Activated CD4-positive, alpha-beta T cell treated with anti-CD3 and anti-CD28 coated beads for 36 hours (primary cell): ENCODE data around the gene COL9A1. TPM values are rescaled to one million over a fixed set of nuclear protein-coding genes. Genes with fewer than 3 reads are reported as not detected.

ENCODE experiments used
- ATAC-seq: fragments of 200-7000 bp; cut with Tn5 transposase; one replicate; pipeline ENCODE4 v1.10.0; 2021; ENCODE audit warnings: mild to moderate bottlenecking, moderate library complexity
- CTCF ChIA-PET: fragments of 350-600 bp; sonication (Branson Sonifier 250); formaldehyde crosslinking; loops from one replicate; lab custom pipeline; 2021; ENCODE audit warnings: antibody characterized with exemption; lab: Charles Lee
- POLR2A ChIA-PET: fragments of 350-600 bp; sonication (Branson Sonifier 250); formaldehyde crosslinking; loops from one replicate; lab custom pipeline; 2021; ENCODE audit warnings: antibody characterized with exemption, inconsistent platforms; lab: Charles Lee
- DNase-seq: peaks from one replicate; pipeline ENCODE4 v3.0.0-alpha.2; 2020
- H3K27ac Mint-ChIP-seq: one replicate; pipeline ENCODE4 v1.8.0; 2021; ENCODE audit warnings: mixed read lengths
- H3K27me3 Mint-ChIP-seq: one replicate; pipeline ENCODE4 v1.8.0; 2021; ENCODE audit warnings: mixed read lengths
- H3K36me3 Mint-ChIP-seq: one replicate; pipeline ENCODE4 v1.8.0; 2021; ENCODE audit warnings: low read depth, mixed read lengths
- H3K4me1 Mint-ChIP-seq: one replicate; pipeline ENCODE4 v1.8.0; 2021; ENCODE audit warnings: mixed read lengths
- H3K4me3 Mint-ChIP-seq: one replicate; pipeline ENCODE4 v1.8.0; 2021; ENCODE audit warnings: mild to moderate bottlenecking, moderate library complexity, mixed read lengths
- H3K9me3 Mint-ChIP-seq: one replicate; pipeline ENCODE4 v1.8.0; 2021; ENCODE audit warnings: low read depth, mixed read lengths
- intact Hi-C, 2 experiments: fragments of 100-400 bp; cut with DNase I in 1 of 2; cut with micrococcal nuclease in 1 of 2; formaldehyde crosslinking; loops; one replicate each; pipeline versions ENCODE4 v1.14.2 to v1.15.1; 2022 to 2024; cut with DNase I, micrococcal nuclease
- total RNA-seq, 2 experiments: library from RNA; stranded (reverse); gene quantifications; one replicate each; pipeline ENCODE4 v1.2.3, GENCODE V29; 2021

The COL9A1 gene
- total RNA-seq, 2 experiments from 2014 or later: not detected

DNA sequence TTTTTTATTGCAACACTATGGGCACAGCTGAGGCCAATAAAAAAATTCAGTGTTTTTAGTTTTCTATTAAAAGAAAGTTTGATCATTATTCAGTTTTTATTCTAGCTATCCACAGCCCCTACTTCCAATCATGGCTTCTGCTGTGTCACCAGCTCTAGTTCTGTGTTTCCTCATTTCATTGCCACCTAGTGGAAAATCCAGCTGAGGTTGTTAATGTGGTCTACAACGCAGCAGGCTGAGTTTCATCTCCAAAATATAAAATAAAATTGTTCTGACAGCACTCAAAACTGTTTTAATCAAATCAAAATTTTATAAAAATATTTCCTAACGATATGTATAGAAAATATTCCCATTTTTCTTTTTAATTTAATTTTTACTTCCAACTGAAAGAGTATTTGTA is 13.6 kb downstream of the COL9A1 start:
- intact Hi-C loops: no loop called here
- H3K4me1 Mint-ChIP-seq: no peaks in the 10 kb centered on the region
- ChIA-PET CTCF (interaction anchor here (0.7 to 1.2 kb wide), 2 partner anchors 21 to 124 kb away, joined by 3 to 4 read pairs; partner anchors contain the start of gene FAM135A), POLR2A (no interaction called here)
- DNase-seq: no peak
- no peak for ATAC-seq
- no peaks in the 10 kb centered on the region for H3K36me3 Mint-ChIP-seq
- no peak overlapping the region for H3K4me3 Mint-ChIP-seq
- H3K27ac Mint-ChIP-seq: no peak overlapping the region
- H3K27me3 Mint-ChIP-seq: peaks cover 16% of the 10 kb centered on the region
- no peaks in the 10 kb centered on the region for H3K9me3 Mint-ChIP-seq

DNA sequence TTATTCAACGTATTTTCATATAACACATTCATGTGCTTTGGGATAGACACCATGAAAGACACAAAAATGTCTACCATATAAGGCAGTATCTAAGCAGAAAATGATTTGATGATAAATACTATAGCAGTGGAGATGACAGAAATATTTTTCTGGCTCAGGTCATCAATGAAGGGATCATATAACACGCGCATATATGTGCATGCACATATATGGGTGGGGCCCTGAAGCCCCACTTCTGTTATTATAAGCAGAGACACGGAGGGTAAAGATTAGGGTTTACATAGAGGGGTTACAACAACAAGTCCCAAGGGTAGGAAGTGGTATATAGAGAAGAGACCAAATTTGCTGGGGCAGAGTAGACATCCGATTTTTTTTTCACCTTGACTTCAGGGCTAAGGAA is 16.0 kb downstream of the COL9A1 start:
- CTCF ChIA-PET: no interaction called here
- no peaks in the 10 kb centered on the region for H3K9me3 Mint-ChIP-seq
- no peaks in the 10 kb centered on the region for H3K4me1 Mint-ChIP-seq

DNA sequence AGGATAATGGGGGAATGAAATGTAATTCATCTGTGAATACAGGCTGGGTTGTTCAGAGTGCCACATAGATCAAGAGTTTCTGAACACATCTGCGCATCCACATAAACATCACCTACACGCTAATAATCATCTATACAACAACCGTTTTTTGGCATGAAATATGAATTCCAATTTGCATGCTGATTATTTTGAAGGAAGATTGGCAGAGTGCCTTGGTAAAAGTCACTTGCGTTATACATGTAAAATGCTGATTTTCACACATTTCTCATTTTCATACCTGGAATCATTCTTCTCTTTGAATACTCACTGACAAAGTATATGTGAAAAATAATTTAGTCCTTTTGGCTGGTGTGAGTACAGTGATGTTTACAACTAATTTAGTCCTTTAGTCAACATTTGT is 17.7 kb downstream of the COL9A1 start:
- intact Hi-C loops: no loop called here
- peaks cover 29% of the 10 kb centered on the region for H3K27me3 Mint-ChIP-seq
- DNase-seq: no peak
- no peak overlapping the region for H3K4me3 Mint-ChIP-seq
- H3K9me3 Mint-ChIP-seq: no peaks in the 10 kb centered on the region
- H3K36me3 Mint-ChIP-seq: no peaks in the 10 kb centered on the region
- ChIA-PET CTCF (no interaction called here), POLR2A (no interaction called here)
- no peaks in the 10 kb centered on the region for H3K4me1 Mint-ChIP-seq
- no peak overlapping the region for H3K27ac Mint-ChIP-seq
- no peak for ATAC-seq

More for the DNA sequence above, 16.0 kb downstream of the COL9A1 start:
- POLR2A ChIA-PET: no interaction called here
- no peak overlapping the region for H3K27ac Mint-ChIP-seq
- intact Hi-C loops: no loop called here
- ATAC-seq (no peak), DNase-seq (no peak)
- no peak overlapping the region for H3K4me3 Mint-ChIP-seq
- H3K36me3 Mint-ChIP-seq: no peaks in the 10 kb centered on the region
- peaks cover 23% of the 10 kb centered on the region for H3K27me3 Mint-ChIP-seq

DNA sequence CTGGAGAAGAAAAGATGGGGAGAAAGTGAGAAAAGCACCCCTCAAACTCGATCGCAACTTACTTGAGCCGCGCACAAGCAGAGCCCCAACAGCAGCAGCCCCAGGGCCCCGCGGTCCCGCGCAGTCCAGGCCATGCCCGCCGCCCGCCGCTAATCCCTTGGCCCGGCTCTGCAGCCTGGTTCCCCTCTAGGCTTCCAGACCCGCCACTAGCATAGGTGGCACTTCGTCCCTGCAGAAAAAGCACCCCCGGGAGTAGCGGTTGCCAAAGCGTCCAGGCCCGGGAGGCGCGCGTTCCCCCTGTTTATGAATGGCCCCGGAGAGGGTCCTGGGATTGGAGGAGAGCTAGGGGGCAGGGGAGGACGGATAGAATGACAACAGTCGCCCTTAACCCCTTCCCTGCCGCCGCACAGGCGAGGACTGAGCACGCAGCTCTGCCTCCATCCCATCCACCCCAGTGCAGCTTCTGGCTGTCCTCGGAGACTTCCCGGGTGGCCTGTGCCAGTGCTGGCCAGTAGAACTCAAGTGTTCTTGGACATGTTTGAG is 19.9 kb downstream of the COL9A1 start:
- CTCF ChIA-PET: interaction anchor here (0.7 kb wide), 1 partner anchor 41 kb away, joined by 3 read pairs; no protein-coding TSS in a partner anchor
- no peak overlapping the region for H3K27ac Mint-ChIP-seq
- intact Hi-C loops: no loop called here
- no peaks in the 10 kb centered on the region for H3K36me3 Mint-ChIP-seq
- H3K4me3 Mint-ChIP-seq: no peak overlapping the region
- DNase-seq (no peak), ATAC-seq (no peak)
- no peaks in the 10 kb centered on the region for H3K9me3 Mint-ChIP-seq
- H3K27me3 Mint-ChIP-seq: peaks cover 36% of the 10 kb centered on the region
- POLR2A ChIA-PET: no interaction called here
- H3K4me1 Mint-ChIP-seq: no peaks in the 10 kb centered on the region

DNA sequence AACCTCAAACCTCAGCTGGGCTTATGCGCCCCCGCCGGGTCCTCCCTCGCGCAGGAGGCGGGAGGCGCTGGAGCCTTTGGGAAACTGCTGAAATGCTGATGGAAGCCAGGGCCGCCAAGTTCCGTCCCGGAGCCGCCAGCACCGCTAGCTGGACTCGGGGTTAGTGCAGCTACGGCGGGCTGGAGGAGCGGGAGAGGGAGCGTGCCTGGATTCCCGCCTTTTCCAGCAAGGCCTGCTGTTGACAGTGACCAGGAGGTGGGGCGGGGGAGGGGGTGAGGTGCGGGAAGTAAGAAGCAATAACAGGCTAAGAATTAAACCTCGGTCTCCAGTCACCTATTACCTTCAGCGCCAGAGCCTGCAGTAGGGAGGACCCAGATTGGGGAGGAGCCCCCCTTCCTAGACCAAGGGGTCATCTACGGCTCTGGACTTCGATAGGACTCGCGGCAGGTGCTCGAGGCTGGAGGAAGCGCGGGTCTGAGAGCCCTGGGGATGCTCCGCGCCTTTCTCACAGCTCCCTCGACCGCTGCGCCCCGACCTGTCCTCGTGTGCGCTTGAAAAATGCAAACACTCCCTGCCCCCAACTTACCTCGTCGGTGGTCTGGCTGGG is 20.5 kb downstream of the COL9A1 start:
- H3K27ac Mint-ChIP-seq: no peak overlapping the region
- CTCF ChIA-PET: no interaction called here

DNA sequence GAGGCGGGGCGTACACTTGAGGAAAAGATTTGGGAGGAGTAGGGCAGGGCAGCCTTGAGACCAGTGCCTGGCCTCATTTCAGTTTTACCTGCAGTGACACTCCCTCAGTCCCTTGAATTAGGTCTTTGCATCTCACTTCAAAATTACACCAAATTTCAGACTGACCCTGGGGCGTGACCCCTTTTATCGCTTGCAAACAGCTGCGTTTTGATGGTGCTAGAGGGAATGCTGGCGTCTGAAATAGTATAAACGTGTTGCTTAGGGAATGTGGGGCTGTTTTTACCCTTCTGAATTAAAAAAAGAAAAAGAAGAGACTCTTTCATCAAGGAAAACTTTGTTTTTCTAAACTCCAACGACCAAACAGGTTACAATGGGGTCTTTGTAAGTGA is 21.0 kb downstream of the COL9A1 start:
- Mint-ChIP-seq H3K27me3 (peaks cover 36% of the 10 kb centered on the region), H3K27ac (no peak overlapping the region), H3K4me3 (no peak overlapping the region), H3K4me1 (no peaks in the 10 kb centered on the region), H3K9me3 (no peaks in the 10 kb centered on the region), H3K36me3 (no peaks in the 10 kb centered on the region)
- POLR2A ChIA-PET: interaction anchor here (0.5 kb wide), 1 partner anchor 35 kb away, joined by 3 read pairs; no protein-coding TSS in a partner anchor
- CTCF ChIA-PET: no interaction called here
- DNase-seq (no peak), ATAC-seq (no peak)
- intact Hi-C loops: no loop called here

More for the DNA sequence above, 20.5 kb downstream of the COL9A1 start:
- H3K9me3 Mint-ChIP-seq: no peaks in the 10 kb centered on the region
- H3K4me1 Mint-ChIP-seq: no peaks in the 10 kb centered on the region
- no peaks in the 10 kb centered on the region for H3K36me3 Mint-ChIP-seq
- POLR2A ChIA-PET: interaction anchor here (0.5 kb wide), 1 partner anchor 36 kb away, joined by 3 read pairs; no protein-coding TSS in a partner anchor
- intact Hi-C loops: no loop called here
- ATAC-seq (no peak), DNase-seq (no peak)
- H3K27me3 Mint-ChIP-seq: peaks cover 36% of the 10 kb centered on the region
- H3K4me3 Mint-ChIP-seq: no peak overlapping the region

DNA sequence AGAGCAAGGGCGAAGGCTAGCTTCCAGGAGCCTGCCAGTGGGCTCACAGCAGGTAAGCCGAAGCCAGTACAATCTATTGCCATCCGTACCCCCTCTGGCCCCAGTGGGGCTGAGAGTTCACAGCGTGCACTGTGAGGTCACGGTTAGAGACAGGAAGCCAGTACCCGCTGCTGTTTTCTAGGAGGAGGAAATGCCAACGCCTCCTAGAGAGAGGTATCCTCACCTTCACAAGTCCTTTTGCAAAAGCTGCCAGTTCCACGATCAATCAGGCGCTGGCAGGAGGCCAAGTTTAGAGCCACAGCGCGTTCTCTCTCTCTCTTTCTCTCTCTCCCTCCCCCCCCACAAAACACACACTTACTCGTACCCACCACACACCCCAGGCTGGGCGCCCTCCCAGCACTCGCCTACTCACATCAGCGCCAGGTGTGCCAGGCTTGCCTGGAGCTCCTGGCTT is 22.5 kb downstream of the COL9A1 start:
- POLR2A ChIA-PET: no interaction called here
- ATAC-seq (no peak), DNase-seq (no peak)
- peaks cover 41% of the 10 kb centered on the region for H3K27me3 Mint-ChIP-seq
- no peak overlapping the region for H3K4me3 Mint-ChIP-seq
- intact Hi-C loops: no loop called here
- no peak overlapping the region for H3K27ac Mint-ChIP-seq
- no peaks in the 10 kb centered on the region for H3K4me1 Mint-ChIP-seq
- CTCF ChIA-PET: no interaction called here
- H3K9me3 Mint-ChIP-seq: no peaks in the 10 kb centered on the region
- no peaks in the 10 kb centered on the region for H3K36me3 Mint-ChIP-seq

DNA sequence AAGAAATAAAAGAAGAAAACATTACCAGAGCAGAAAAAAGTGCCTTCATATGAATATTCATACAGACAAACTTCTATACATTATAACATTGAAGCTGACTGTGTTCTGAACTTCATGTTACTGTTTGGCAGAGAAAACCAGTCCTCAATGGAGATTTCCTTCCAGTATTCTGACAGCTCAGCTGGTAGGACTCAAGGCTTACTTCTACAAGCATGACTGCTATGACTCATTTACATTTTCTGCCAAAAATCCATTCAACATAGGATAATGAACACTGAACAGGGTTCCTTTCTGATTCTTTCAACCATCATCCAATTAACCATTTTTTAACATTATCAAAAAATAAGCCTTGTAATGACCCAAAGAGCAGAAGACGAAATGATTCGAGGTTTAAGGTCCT is 25.4 kb downstream of the COL9A1 start:
- Mint-ChIP-seq H3K36me3 (no peaks in the 10 kb centered on the region), H3K27me3 (peaks cover 27% of the 10 kb centered on the region), H3K9me3 (no peaks in the 10 kb centered on the region), H3K4me1 (no peaks in the 10 kb centered on the region), H3K4me3 (no peak overlapping the region), H3K27ac (no peak overlapping the region)
- intact Hi-C loops: loop anchor here in 1 of 2 experiments (2.0 kb wide), 1 partner anchor 49 kb away; no protein-coding TSS in a partner anchor
- ChIA-PET POLR2A (no interaction called here), CTCF (no interaction called here)
- ATAC-seq (no peak), DNase-seq (no peak)

DNA sequence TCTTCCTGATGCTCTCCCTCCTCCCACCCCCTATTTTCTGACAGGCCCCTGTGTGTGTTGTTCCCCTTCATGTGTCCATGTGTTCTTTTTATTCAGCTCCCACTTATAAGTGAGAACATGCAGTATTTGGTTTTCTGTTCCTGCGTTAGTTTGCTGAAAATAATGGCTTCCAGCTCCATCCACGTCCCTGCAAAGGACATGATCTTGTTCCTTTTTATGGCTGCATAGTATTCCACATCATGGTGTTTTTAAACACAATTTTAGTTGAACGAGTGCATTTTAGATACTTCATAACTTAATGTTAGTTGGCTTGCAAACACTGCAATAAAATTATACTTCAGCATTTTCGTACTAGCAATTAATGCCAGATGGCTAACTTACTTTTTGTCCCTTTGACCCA is 28.5 kb downstream of the COL9A1 start:
- intact Hi-C loops: no loop called here
- H3K4me1 Mint-ChIP-seq: no peaks in the 10 kb centered on the region
- DNase-seq: no peak
- ChIA-PET POLR2A (no interaction called here), CTCF (no interaction called here)
- no peaks in the 10 kb centered on the region for H3K9me3 Mint-ChIP-seq
- H3K27ac Mint-ChIP-seq: no peak overlapping the region
- ATAC-seq: no peak
- H3K27me3 Mint-ChIP-seq: peaks cover 15% of the 10 kb centered on the region
- no peak overlapping the region for H3K4me3 Mint-ChIP-seq
- no peaks in the 10 kb centered on the region for H3K36me3 Mint-ChIP-seq

DNA sequence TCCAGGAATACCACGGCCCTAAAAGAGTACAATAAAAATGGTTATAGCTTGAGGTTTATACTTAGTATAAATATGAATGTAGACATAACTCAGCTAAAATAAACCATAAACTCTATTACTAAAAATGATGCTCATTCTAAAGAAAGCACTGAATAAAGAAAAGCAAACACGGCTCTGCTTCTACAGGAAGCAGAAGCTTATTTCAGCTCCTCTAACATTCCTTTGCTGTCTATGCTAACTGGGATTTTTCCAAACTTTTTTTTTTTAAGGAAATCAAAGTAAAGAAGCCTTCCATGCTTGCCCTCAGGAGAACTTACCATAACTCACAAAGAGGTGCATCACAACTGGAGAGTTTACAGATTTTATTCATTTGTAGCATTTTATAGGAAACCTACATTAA is 30.8 kb downstream of the COL9A1 start:
- no peaks in the 10 kb centered on the region for H3K4me1 Mint-ChIP-seq
- no peaks in the 10 kb centered on the region for H3K36me3 Mint-ChIP-seq
- H3K27me3 Mint-ChIP-seq: peaks cover 10% of the 10 kb centered on the region
- POLR2A ChIA-PET: no interaction called here
- no peak for DNase-seq
- no peak overlapping the region for H3K27ac Mint-ChIP-seq
- CTCF ChIA-PET: interaction anchor here (0.9 to 1.1 kb wide), 3 partner anchors 19 to 51 kb away, joined by 3 to 5 read pairs (median 4); no protein-coding TSS in a partner anchor
- no peaks in the 10 kb centered on the region for H3K9me3 Mint-ChIP-seq
- H3K4me3 Mint-ChIP-seq: no peak overlapping the region
- intact Hi-C loops: no loop called here
- no peak for ATAC-seq

DNA sequence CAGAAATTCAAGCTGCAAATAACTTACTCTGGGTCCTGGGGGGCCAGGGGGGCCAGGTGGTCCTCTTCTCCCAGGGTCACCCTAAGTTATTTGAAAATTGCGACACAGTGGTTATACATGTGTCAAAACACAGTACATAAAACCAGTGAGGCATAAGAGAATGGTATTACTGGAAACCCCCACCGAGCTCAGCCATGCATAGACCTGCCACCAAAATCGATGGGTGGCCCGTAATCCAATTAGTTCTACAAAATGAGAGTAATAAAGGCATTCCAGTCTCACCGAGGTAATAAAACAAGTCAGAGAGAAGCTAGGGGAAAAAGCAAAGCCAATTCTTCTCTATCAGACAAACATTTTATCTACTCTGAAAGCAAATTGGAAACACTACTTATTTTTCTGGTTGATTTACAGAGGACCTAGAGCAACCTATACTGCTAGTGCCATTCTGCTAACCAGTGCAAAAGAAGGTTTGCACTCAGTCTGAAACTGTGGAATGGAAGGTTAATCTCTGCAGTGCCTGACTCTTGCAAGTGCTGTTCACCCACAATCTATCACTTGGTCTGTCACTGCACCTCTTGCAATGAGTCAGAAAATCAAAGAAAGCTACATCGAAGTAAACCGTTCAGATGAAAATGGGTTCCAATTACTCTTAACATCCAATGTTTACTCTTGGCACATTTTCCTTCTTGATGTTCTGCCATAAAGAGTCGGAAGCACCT is 32.4 kb downstream of the COL9A1 start:
- H3K36me3 Mint-ChIP-seq: no peaks in the 10 kb centered on the region
- H3K27me3 Mint-ChIP-seq: peaks cover 5% of the 10 kb centered on the region
- H3K4me1 Mint-ChIP-seq: no peaks in the 10 kb centered on the region
- H3K9me3 Mint-ChIP-seq: no peaks in the 10 kb centered on the region
- DNase-seq: no peak
- ChIA-PET POLR2A (no interaction called here), CTCF (no interaction called here)
- intact Hi-C loops: no loop called here
- no peak overlapping the region for H3K4me3 Mint-ChIP-seq
- no peak for ATAC-seq
- no peak overlapping the region for H3K27ac Mint-ChIP-seq
